H1 (cell line): ENCODE results near the gene E2F2. TPM values are rescaled to one million over a fixed set of nuclear protein-coding genes. Genes with fewer than 3 reads are reported as not detected.

Experiments used
- CTCF ChIA-PET: fragments of 300-600 bp; sonication (Branson Sonifier 250); formaldehyde crosslinking; loops from one replicate; lab custom pipeline; 2021; ENCODE audit not compliant: partially characterized antibody; lab: Charles Lee
- POLR2A ChIA-PET: fragments of 300-600 bp; sonication (Branson Sonifier 250); formaldehyde crosslinking; loops from one replicate; lab custom pipeline; 2021; ENCODE audit warnings: inconsistent platforms; ENCODE audit not compliant: partially characterized antibody; lab: Charles Lee
- DNase-seq, 2 experiments: peaks; one replicate each; pipeline versions ENCODE4 v3.0.0 to v3.0.0-alpha.2; 2010 to 2022; ENCODE audit warnings: low spot score in 2 of 2, low read depth in 1 of 2, mixed read lengths in 1 of 2
- FAIRE-seq: peaks from 2 replicates; lab custom pipeline; 2011; peaks lifted over from hg19 to GRCh38; lab: Jason Lieb, UNC
- H2AFZ ChIP-seq: 2 replicates; pipeline ENCODE4 v1.8.1; 2012; ENCODE audit warnings: low read length, inconsistent platforms
- H2AK5ac ChIP-seq: 2 replicates; pipeline ENCODE4 v1.6.1; 2013; ENCODE audit warnings: low read depth, low read length
- H2BK120ac ChIP-seq: replicated peaks from 2 replicates; pipeline ENCODE3; 2013; ENCODE audit warnings: low read depth, low read length, inconsistent platforms
- H2BK12ac ChIP-seq: 2 replicates; pipeline ENCODE4 v1.6.1; 2013; ENCODE audit warnings: low read depth, low read length
- H2BK15ac ChIP-seq: 2 replicates; pipeline ENCODE4 v1.6.1; 2013; ENCODE audit warnings: low read length
- H2BK20ac ChIP-seq: 2 replicates; pipeline ENCODE4 v1.6.1; 2013; ENCODE audit warnings: low read length
- H2BK5ac ChIP-seq: 2 replicates; pipeline ENCODE4 v1.6.1; 2013; ENCODE audit warnings: low read depth, low read length
- H3K14ac ChIP-seq: 2 replicates; pipeline ENCODE4 v1.6.1; 2013; ENCODE audit warnings: inconsistent platforms; ENCODE audit not compliant: insufficient read length
- H3K18ac ChIP-seq: 2 replicates; pipeline ENCODE4 v1.6.1; 2013; ENCODE audit warnings: low read length; ENCODE audit errors: extremely low read depth
- H3K23ac ChIP-seq: 2 replicates; pipeline ENCODE4 v1.6.1; 2013; ENCODE audit warnings: inconsistent platforms; ENCODE audit not compliant: insufficient read length
- H3K23me2 ChIP-seq: 2 replicates; pipeline ENCODE4 v1.6.1; 2013; ENCODE audit warnings: low read depth, low read length
- H3K27ac ChIP-seq: 2 replicates; pipeline ENCODE4 v1.6.1; 2011; ENCODE audit warnings: low read depth, low read length, inconsistent platforms
- H3K27me3 ChIP-seq, 4 experiments: replicated peaks in 1 of 4; 1 replicate in 1 of 4; 2 replicates in 3 of 4; pipeline versions ENCODE4 v1.6.1 to v1.8.1; 2011 to 2013; ENCODE audit warnings: low read length in 3 of 4, mild to moderate bottlenecking in 3 of 4, inconsistent platforms in 2 of 4, mixed read lengths in 2 of 4, moderate library complexity in 1 of 4; ENCODE audit not compliant: control insufficient read depth in 3 of 4, insufficient read depth in 3 of 4; ENCODE audit errors: extremely low read depth in 1 of 4
- H3K36me3 ChIP-seq, 4 experiments: 2 replicates each; pipeline versions ENCODE4 v1.6.1 to v1.8.1; 2011 to 2013; ENCODE audit warnings: mild to moderate bottlenecking in 4 of 4, low read length in 3 of 4, moderate library complexity in 2 of 4, control low read depth in 1 of 4, inconsistent platforms in 1 of 4; ENCODE audit not compliant: insufficient read depth in 4 of 4, control insufficient read depth in 2 of 4
- H3K4ac ChIP-seq: replicated peaks from 2 replicates; pipeline ENCODE3; 2013; ENCODE audit warnings: low read length, low read depth, mixed read lengths, inconsistent platforms; ENCODE audit not compliant: insufficient read length
- H3K4me1 ChIP-seq, 4 experiments: replicated peaks in 1 of 4; 1 replicate in 1 of 4; 2 replicates in 3 of 4; pipeline versions ENCODE4 v1.6.1 to v1.8.1; 2011 to 2013; ENCODE audit warnings: low read length in 3 of 4, inconsistent platforms in 2 of 4, mixed read lengths in 1 of 4; ENCODE audit not compliant: insufficient read depth in 4 of 4, control insufficient read depth in 3 of 4
- H3K4me2 ChIP-seq, 2 experiments: 2 replicates each; pipeline versions ENCODE4 v1.6.1 to v1.8.1; 2011 to 2013; ENCODE audit warnings: low read depth in 2 of 2, low read length in 2 of 2, control low read depth in 1 of 2, inconsistent platforms in 1 of 2, mild to moderate bottlenecking in 1 of 2; ENCODE audit not compliant: insufficient read depth in 1 of 2
- H3K4me3 ChIP-seq, 4 experiments: fragments of 200-600, 300-600 bp in 1 of 4; sonication (generic), shearing (Covaris generic), sonication (Bioruptor Twin) in 1 of 4; 2 replicates each; pipeline versions ENCODE4 v1.5.1 to v1.8.1; 2011 to 2016; ENCODE audit warnings: low read length in 4 of 4, low read depth in 3 of 4, control low read depth in 2 of 4, inconsistent platforms in 2 of 4, mild to moderate bottlenecking in 2 of 4, mixed read lengths in 1 of 4, moderate library complexity in 1 of 4; ENCODE audit not compliant: insufficient read depth in 2 of 4; ENCODE audit errors: extremely low read depth in 1 of 4
- H3K56ac ChIP-seq: replicated peaks from 2 replicates; pipeline ENCODE3; 2013; ENCODE audit warnings: low read depth, mild to moderate bottlenecking, mixed read lengths, low read length, inconsistent platforms; ENCODE audit not compliant: insufficient read length
- H3K79me1 ChIP-seq: 2 replicates; pipeline ENCODE4 v1.6.1; 2013; ENCODE audit warnings: low read depth, low read length, control low read depth
- H3K79me2 ChIP-seq, 2 experiments: 2 replicates each; pipeline versions ENCODE4 v1.6.1 to v1.8.1; 2012 to 2013; ENCODE audit warnings: low read length in 2 of 2, mild to moderate bottlenecking in 2 of 2, inconsistent platforms in 1 of 2; ENCODE audit not compliant: insufficient read depth in 2 of 2, control insufficient read depth in 1 of 2
- H3K9ac ChIP-seq, 4 experiments: replicated peaks in 1 of 4; 1 replicate in 1 of 4; 2 replicates in 3 of 4; pipeline versions ENCODE4 v1.6.1 to v1.8.1; 2011 to 2013; ENCODE audit warnings: low read depth in 3 of 4, low read length in 3 of 4, control low read depth in 2 of 4, mild to moderate bottlenecking in 2 of 4, moderate library complexity in 2 of 4, inconsistent platforms in 1 of 4; ENCODE audit errors: extremely low read depth in 1 of 4
- H3K9me3 ChIP-seq, 2 experiments: 2 replicates each; pipeline versions ENCODE4 v1.6.1 to v1.8.1; 2012 to 2013; ENCODE audit warnings: mild to moderate bottlenecking in 2 of 2, moderate library complexity in 2 of 2, control low read depth in 1 of 2, inconsistent platforms in 1 of 2, low read depth in 1 of 2, low read length in 1 of 2, mixed read lengths in 1 of 2; ENCODE audit not compliant: insufficient read depth in 2 of 2
- H4K20me1 ChIP-seq, 2 experiments: replicated peaks in 1 of 2; 2 replicates each; pipeline versions ENCODE3 to v1.8.1; 2011 to 2013; ENCODE audit warnings: inconsistent platforms in 2 of 2, low read length in 2 of 2, mild to moderate bottlenecking in 1 of 2; ENCODE audit not compliant: insufficient read depth in 2 of 2, control insufficient read depth in 1 of 2
- H4K5ac ChIP-seq: 2 replicates; pipeline ENCODE4 v1.6.1; 2013; ENCODE audit warnings: low read length, low read depth, mixed read lengths, inconsistent platforms; ENCODE audit not compliant: insufficient read length
- H4K8ac ChIP-seq: 2 replicates; pipeline ENCODE4 v1.8.0; 2013; ENCODE audit warnings: mild to moderate bottlenecking, moderate library complexity, low read length, inconsistent platforms; ENCODE audit not compliant: insufficient read depth; ENCODE audit errors: extremely low read depth
- H4K91ac ChIP-seq: replicated peaks from 2 replicates; pipeline ENCODE3; 2013; ENCODE audit warnings: low read length, mixed read lengths, inconsistent platforms; ENCODE audit not compliant: insufficient read length
- NANOG ChIP-seq: IDR thresholded peaks from 2 replicates; pipeline ENCODE4 v1.6.1; 2011; ENCODE audit warnings: low read length, low read depth, mild to moderate bottlenecking, inconsistent platforms; ENCODE audit not compliant: insufficient read depth, poor library complexity, severe bottlenecking
- WGBS, 2 experiments: shearing (Covaris generic) in 1 of 2; methylation state at CpG; one replicate each; pipeline versions ENCODE4 v1.1.6 to v1.1.7; 2013 to 2015; ENCODE audit warnings: low lambda C conversion rate in 2 of 2, mixed read lengths in 2 of 2, inconsistent platforms in 1 of 2, low coverage in 1 of 2, missing lambda C conversion rate in 1 of 2; ENCODE audit not compliant: insufficient replicate concordance in 2 of 2, insufficient coverage in 1 of 2, insufficient read length in 1 of 2; ENCODE audit errors: extremely low coverage in 1 of 2, missing lambda C conversion rate in 1 of 2; 5-methylcytosine and 5-hydroxymethylcytosine counted together
- polyA plus RNA-seq, 7 experiments: library from polyadenylated mRNA; depleted of rRNA in 3 of 7; stranded (reverse) in 5 of 7; unstranded in 2 of 7; fragments of >200 nt in 5 of 7; fragments of 200-250 nt in 2 of 7; gene quantifications; 1 replicate in 5 of 7; 2 replicates in 1 of 7; 4 replicates in 1 of 7; pipeline versions ENCODE4 v1.2.1 to v1.2.3, GENCODE V29; 2011 to 2013; ENCODE audit warnings: missing spikeins in 2 of 7, mixed read lengths in 2 of 7
- total RNA-seq: library from RNA; stranded (reverse); fragmentation: NEBNext Ultra II Directional; extraction: Animal tissue kit (Norgen Biotek cat#: 25700); gene quantifications from 2 replicates; pipeline ENCODE4 v1.2.1, GENCODE V29; 2021

Gene E2F2
- total and polyA plus RNA-seq, 2 of the 8 experiments (the other 6 are each of a cell fraction or from before 2014, with no cell fraction given): 1.8 to 7.0 TPM

DNA sequence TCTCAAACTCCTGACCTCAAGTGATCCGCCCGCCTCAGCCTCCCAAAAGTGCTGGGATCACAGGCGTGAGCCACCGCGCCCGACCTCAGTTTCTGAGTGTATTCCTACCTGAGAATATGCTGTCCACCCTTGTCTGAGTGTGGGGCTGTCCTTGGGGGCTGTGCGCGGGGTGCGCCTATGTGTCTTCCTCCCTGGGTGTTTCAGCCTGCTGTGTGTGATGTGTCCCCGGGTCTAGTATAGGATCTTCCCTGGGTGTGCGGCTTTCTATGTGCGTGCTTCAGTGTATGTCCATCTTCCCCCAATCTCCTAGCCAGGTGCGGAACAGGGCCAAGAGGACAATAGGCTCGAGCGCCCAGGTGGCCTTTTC is 36.6 kb upstream of the E2F2 start:
- peak overlapping the region; percentile 89; the same call in 1 of the 2 replicates for H3K18ac ChIP-seq
- no peak overlapping the region for H3K14ac ChIP-seq
- peak overlapping the region; percentile 25; the same call in 1 of the 2 replicates for H2BK15ac ChIP-seq
- H3K36me3 ChIP-seq: no peaks in the 10 kb centered on the region
- no peak overlapping the region for H3K56ac ChIP-seq
- peak overlapping the region; percentile 97 for H3K4ac ChIP-seq
- H2BK5ac ChIP-seq: peak overlapping the region; percentile 75; the same call in 1 of the 2 replicates
- no peak for TF ChIP-seq NANOG
- H3K27me3 ChIP-seq: peaks cover 0 to 5% (median 0%) of the 10 kb centered on the region in 4 experiments; a peak in 4 of 7 replicates
- DNase-seq (no peak), FAIRE-seq (no peak)
- CTCF ChIA-PET: interaction anchor here (1.0 to 12.3 kb wide), 3 partner anchors 14 to 68 kb away, joined by 4 to 143 read pairs (median 6); no protein-coding TSS in a partner anchor
- H4K20me1 ChIP-seq: no peaks in the 10 kb centered on the region
- no peak overlapping the region for H3K27ac ChIP-seq
- no peak overlapping the region; a peak in 1 of 7 replicates for H3K9ac ChIP-seq
- H4K5ac ChIP-seq: peak overlapping the region; percentile 28
- H2AK5ac ChIP-seq: peak overlapping the region; percentile 91
- POLR2A ChIA-PET: interaction anchor here (15.7 to 20.4 kb wide), 2 partner anchors 11 to 35 kb away, joined by 283 to 547 read pairs; partner anchors contain the start of gene ID3
- H2BK120ac ChIP-seq: peak overlapping the region; percentile 44
- H3K23ac ChIP-seq: no peak overlapping the region
- peak overlapping the region; percentile 50 for H4K91ac ChIP-seq
- H3K4me3 ChIP-seq: peak overlapping the region; percentile 23 to 67 (median 40); a peak in 6 of 8 replicates
- peak overlapping the region; percentile 99; the same call in 1 of the 2 replicates for H2BK20ac ChIP-seq
- H3K9me3 ChIP-seq: no peaks in the 10 kb centered on the region
- H3K23me2 ChIP-seq: peaks cover 6% of the 10 kb centered on the region; the same call in 1 of the 2 replicates
- no peaks in the 10 kb centered on the region; a peak in 1 of 4 replicates for H3K79me2 ChIP-seq
- H2AFZ ChIP-seq: 0 out of 2 replicates have a peak overlapping the region, but pooled peaks have one; percentile 6
- H3K79me1 ChIP-seq: 0 out of 2 replicates have a peak, but pooled peaks cover 2% of the 10 kb centered on the region
- peak overlapping the region; percentile 95; the same call in 1 of the 2 replicates for H2BK12ac ChIP-seq
- H3K4me1 ChIP-seq: peaks cover 7 to 23% (median 16%) of the 10 kb centered on the region in 4 experiments
- H4K8ac ChIP-seq: peak overlapping the region; percentile 85; the same call in 1 of the 2 replicates
- peak overlapping the region; percentile 71 to 74 for H3K4me2 ChIP-seq
- WGBS, 2 experiments: 63% methylated on average over 15 of the region's 15 CpGs; no CpG with 5 or more reads in 1 of the 2 experiments
